Endothelial cell of umbilical vein (primary cell): Measurements from ENCODE around the gene PRR5L. TPM values are rescaled to one million over a fixed set of nuclear protein-coding genes. Genes with fewer than 3 reads are reported as not detected.

Experiments
- BruUV-seq: library from RNA; stranded (reverse); fragments of 400-500 nt; replicated peaks from 2 replicates; lab custom pipeline; 2021; lab: Mats Ljungman, UMichigan
- CTCF ChIA-PET: fragments of 300-600, 350-600 bp; sonication (Branson Sonifier 250); formaldehyde crosslinking; loops from one replicate; lab custom pipeline; 2021; ENCODE audit warnings: antibody characterized with exemption, inconsistent platforms; lab: Charles Lee
- POLR2A ChIA-PET: fragments of 300-600, 350-600 bp; sonication (Branson Sonifier 250); formaldehyde crosslinking; loops from one replicate; lab custom pipeline; 2021; ENCODE audit warnings: antibody characterized with exemption, inconsistent platforms; lab: Charles Lee
- DNase-seq: peaks from one replicate; pipeline ENCODE4 v3.0.0-alpha.2; 2011; ENCODE audit warnings: low read depth, low spot score
- FAIRE-seq: peaks from 2 replicates; lab custom pipeline; 2011; peaks lifted over from hg19 to GRCh38; lab: Jason Lieb, UNC
- H2AFZ ChIP-seq: 2 replicates; pipeline ENCODE4 v1.6.0; 2012; ENCODE audit warnings: low read depth, low read length, control low read depth, inconsistent platforms
- H3K27ac ChIP-seq: 2 replicates; pipeline ENCODE4 v1.5.1; 2011; ENCODE audit warnings: low read depth, mild to moderate bottlenecking, control low read depth, low read length, moderate library complexity; ENCODE audit not compliant: insufficient read depth
- H3K27me3 ChIP-seq, 2 experiments: 2 replicates each; pipeline versions ENCODE4 v1.6.0 to v1.6.1; 2011; ENCODE audit warnings: low read length in 2 of 2, mixed read lengths in 1 of 2; ENCODE audit not compliant: control insufficient read depth in 2 of 2, insufficient read depth in 2 of 2
- H3K36me3 ChIP-seq, 2 experiments: 2 replicates in 1 of 2; 3 replicates in 1 of 2; pipeline ENCODE4 v1.5.1; 2011; ENCODE audit warnings: low read length in 2 of 2, mild to moderate bottlenecking in 1 of 2, moderate library complexity in 1 of 2; ENCODE audit not compliant: control insufficient read depth in 2 of 2, insufficient read depth in 2 of 2; ENCODE audit errors: extremely low read depth in 1 of 2
- H3K4me1 ChIP-seq: 3 replicates; pipeline ENCODE4 v1.5.1; 2011; ENCODE audit warnings: mild to moderate bottlenecking, low read length; ENCODE audit not compliant: control insufficient read depth, insufficient read depth; ENCODE audit errors: extremely low read depth
- H3K4me2 ChIP-seq: 2 replicates; pipeline ENCODE4 v1.6.1; 2011; ENCODE audit warnings: low read length, control low read depth, mixed read lengths; ENCODE audit not compliant: insufficient read depth
- H3K4me3 ChIP-seq, 3 experiments: fragments of 200-600 bp in 1 of 3; sonication (generic), shearing (Covaris generic) in 1 of 3; replicated peaks in 1 of 3; 2 replicates each; pipeline ENCODE4 v1.5.1; 2011 to 2016; ENCODE audit warnings: control low read depth in 3 of 3, low read length in 3 of 3, mild to moderate bottlenecking in 2 of 3, inconsistent platforms in 1 of 3, low read depth in 1 of 3, moderate library complexity in 1 of 3; ENCODE audit not compliant: insufficient read depth in 1 of 3
- H3K79me2 ChIP-seq: 2 replicates; pipeline ENCODE4 v1.6.0; 2012; ENCODE audit warnings: low read length, inconsistent platforms; ENCODE audit not compliant: control insufficient read depth, insufficient read depth
- H3K9ac ChIP-seq: replicated peaks from 2 replicates; pipeline ENCODE3; 2011; ENCODE audit warnings: low read length, control low read depth; ENCODE audit not compliant: insufficient read depth; ENCODE audit errors: extremely low read depth
- H3K9me1 ChIP-seq: replicated peaks from 3 replicates; pipeline ENCODE4 v1.6.0; 2011; ENCODE audit warnings: mild to moderate bottlenecking, low read length; ENCODE audit not compliant: control insufficient read depth, insufficient read depth; ENCODE audit errors: extremely low read depth
- H3K9me3 ChIP-seq: replicated peaks from 2 replicates; pipeline ENCODE4 v1.5.1; 2012; ENCODE audit warnings: low read length, inconsistent platforms; ENCODE audit not compliant: control insufficient read depth, insufficient read depth
- H4K20me1 ChIP-seq: replicated peaks from 2 replicates; pipeline ENCODE3; 2011; ENCODE audit warnings: mild to moderate bottlenecking, low read length; ENCODE audit not compliant: control insufficient read depth, insufficient read depth; ENCODE audit errors: extremely low read depth
- GATA2 ChIP-seq: IDR thresholded peaks from 2 replicates; pipeline ENCODE4 v1.7.0; 2011; ENCODE audit warnings: low read depth, mild to moderate bottlenecking, moderate library complexity, mixed read lengths, low read length; ENCODE audit not compliant: insufficient read length, insufficient read depth
- JUN ChIP-seq: IDR thresholded peaks from 2 replicates; pipeline ENCODE4 v1.6.1; 2011; ENCODE audit warnings: borderline replicate concordance, low read depth; ENCODE audit not compliant: insufficient read length, insufficient read depth
- MYC ChIP-seq: IDR thresholded peaks from one replicate; pipeline ENCODE4 v1.6.1; 2011; ENCODE audit warnings: mild to moderate bottlenecking, low read depth, low read length
- POLR2AphosphoS5 ChIP-seq: IDR thresholded peaks from 2 replicates; pipeline ENCODE4 v1.6.1; 2012; ENCODE audit warnings: low read depth, mild to moderate bottlenecking, control low read depth, low read length, moderate library complexity; ENCODE audit not compliant: insufficient read depth
- dilution Hi-C: fragments of 300-500 bp; cut with MboI; formaldehyde crosslinking; loops from one replicate; pipeline ENCODE4 v1.15.0; 2019; ENCODE audit warnings: low sequenced_read_pairs; ENCODE audit not compliant: extremely low pct_ligation_motif_present
- intact Hi-C: fragments of 100-400 bp; cut with micrococcal nuclease; formaldehyde crosslinking; loops from one replicate; pipeline ENCODE4 v1.10.0; 2022
- polyA plus RNA-seq, 4 experiments: library from polyadenylated mRNA; depleted of rRNA in 3 of 4; stranded (reverse) in 3 of 4; unstranded in 1 of 4; fragments of >200 nt; gene quantifications; 2 replicates each; pipeline versions ENCODE4 v1.2.1 to v1.2.3, GENCODE V29; 2011 to 2012; ENCODE audit warnings: missing spikeins in 1 of 4
- total RNA-seq: library from RNA; stranded (reverse); gene quantifications from 2 replicates; pipeline ENCODE4 v1.2.3, GENCODE V29; 2021
- TF ChIP-seq, protein P1 (sequence below): IDR thresholded peaks from 2 replicates; pipeline ENCODE4 v1.6.1; 2011; ENCODE audit not compliant: insufficient read depth, insufficient read length

PRR5L gene
- total and polyA plus RNA-seq, 2 donors (not counting 3 experiments of a cell fraction or from before 2014, with no cell fraction given) = 2.5 to 6.1 TPM

DNA sequence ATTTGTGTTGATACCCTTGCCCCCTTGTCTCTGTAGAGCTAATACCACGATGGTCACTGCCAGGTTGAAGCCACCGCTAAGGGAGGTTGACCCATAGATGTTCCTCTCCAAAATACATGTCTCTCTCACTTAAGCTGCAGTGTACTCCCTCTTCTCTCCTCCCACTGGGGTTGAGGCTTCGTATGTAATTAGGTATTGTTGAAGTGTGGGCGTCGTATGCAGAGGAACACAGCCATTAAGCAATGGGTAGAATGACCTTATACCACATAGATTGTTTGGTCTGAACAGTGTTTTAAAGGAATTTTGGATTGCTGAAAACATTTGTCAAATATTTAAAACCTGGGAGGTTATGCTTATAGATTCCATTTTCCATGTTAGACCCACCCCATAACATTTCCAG, 142.0 kb downstream of the PRR5L start:
- BruUV-seq = no TSS peak
- ChIA-PET POLR2A (no interaction called here), CTCF (no interaction called here)
- no peaks in the 10 kb centered on the region for H3K9me3 ChIP-seq
- DNase-seq = no peak
- intact Hi-C loops = no loop called here
- TF ChIP-seq MYC (no peak), POLR2AphosphoS5 (no peak)
- TF ChIP-seq, protein P1, sequence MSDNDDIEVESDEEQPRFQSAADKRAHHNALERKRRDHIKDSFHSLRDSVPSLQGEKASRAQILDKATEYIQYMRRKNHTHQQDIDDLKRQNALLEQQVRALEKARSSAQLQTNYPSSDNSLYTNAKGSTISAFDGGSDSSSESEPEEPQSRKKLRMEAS = no peak
- no peak for FAIRE-seq
- no peak overlapping the region for H2AFZ ChIP-seq
- no peak overlapping the region for H3K9ac ChIP-seq
- H3K27me3 ChIP-seq = no peaks in the 10 kb centered on the region
- H3K4me3 ChIP-seq = no peak overlapping the region
- H3K36me3 ChIP-seq = no peaks in the 10 kb centered on the region
- dilution Hi-C loops = no loop called here
- no peak overlapping the region for H3K27ac ChIP-seq
- no peak overlapping the region for H3K4me2 ChIP-seq
- H3K79me2 ChIP-seq = no peaks in the 10 kb centered on the region
- no peaks in the 10 kb centered on the region for H4K20me1 ChIP-seq
- H3K4me1 ChIP-seq = no peaks in the 10 kb centered on the region
- H3K9me1 ChIP-seq = no peaks in the 10 kb centered on the region

DNA sequence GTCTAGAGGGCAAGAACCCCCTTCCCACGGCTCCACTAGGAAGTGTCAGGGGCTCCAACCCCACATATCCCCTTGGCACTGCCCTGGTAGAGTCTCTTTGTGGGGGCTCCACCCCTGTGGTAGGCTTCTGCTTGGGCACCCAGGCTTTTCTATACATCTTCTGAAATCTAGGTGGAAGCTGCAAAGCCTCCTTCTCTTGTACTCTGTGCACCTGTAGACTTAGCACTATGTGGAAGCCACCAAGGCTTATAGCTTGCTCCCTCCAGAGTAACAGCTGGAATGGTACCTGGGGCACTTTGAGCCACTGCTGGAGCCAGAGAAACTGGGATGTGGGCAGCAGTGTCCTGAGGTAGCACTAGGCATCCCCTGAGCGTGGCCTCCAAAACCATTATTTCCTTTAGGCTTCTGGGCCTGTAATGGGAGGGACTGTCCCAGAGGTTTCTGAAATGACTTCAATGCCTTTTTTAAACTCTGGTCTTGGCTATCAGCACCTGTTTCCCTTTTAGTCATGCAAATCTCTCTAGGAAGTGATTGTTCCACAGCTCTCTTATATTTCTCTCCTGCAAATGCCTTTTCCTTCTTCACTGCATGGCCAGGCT, 145.6 kb downstream of the PRR5L start:
- no peaks in the 10 kb centered on the region for H3K27me3 ChIP-seq
- no peaks in the 10 kb centered on the region for H3K9me3 ChIP-seq
- H3K4me3 ChIP-seq = no peak overlapping the region
- no peak overlapping the region for H3K9ac ChIP-seq
- dilution Hi-C loops (no loop called here), intact Hi-C loops (no loop called here)
- POLR2A ChIA-PET = no interaction called here
- H3K27ac ChIP-seq = no peak overlapping the region
- no peaks in the 10 kb centered on the region for H3K4me1 ChIP-seq
- no peak for DNase-seq
- H3K9me1 ChIP-seq = no peaks in the 10 kb centered on the region
- H3K36me3 ChIP-seq = no peaks in the 10 kb centered on the region
- FAIRE-seq = no peak
- H2AFZ ChIP-seq = no peak overlapping the region
- no peaks in the 10 kb centered on the region for H3K79me2 ChIP-seq
- no TSS peak for BruUV-seq
- TF ChIP-seq GATA2 (no peak), MYC (no peak), JUN (no peak), POLR2AphosphoS5 (no peak)
- H3K4me2 ChIP-seq = no peak overlapping the region
- no peaks in the 10 kb centered on the region for H4K20me1 ChIP-seq
- CTCF ChIA-PET = interaction anchor here (1.0 to 1.1 kb wide), 2 partner anchors 37 to 39 kb away, joined by 3 read pairs; no protein-coding TSS in a partner anchor
